ENCODE measurements around the gene CTCF. TPM values are rescaled to one million over a fixed set of nuclear protein-coding genes. Genes with fewer than 3 reads are reported as not detected.

The CTCF gene
- total and polyA plus RNA-seq, 10 of the 15 experiments (the other 5 are each of a cell fraction or from before 2014, with no cell fraction given) = 9.1 to 55.0 (median 41.8) TPM

GRCh38 chr16:67514382-67514828 lies 47.9 kb upstream of the CTCF start (continued):
- TF ChIP-seq EGR1 (IDR thresholded peaks at IDR 0.05; ENCODE audit: borderline replicate concordance in 1 of 2, low read depth in 2 of 2, low read length in 2 of 2) (no peak), ZBTB40 (IDR thresholded peaks at IDR 0.05; ENCODE audit: borderline replicate concordance) (no peak), RUNX3 (IDR thresholded peaks at IDR 0.05; ENCODE audit: low read length) (0 out of 2 replicates have a peak, but pooled peaks have one; percentile 22), CUX1 (IDR thresholded peaks at IDR 0.05; ENCODE audit: insufficient replicate concordance, low read depth, low read length) (peak; percentile 91), RAD51 (IDR thresholded peaks at IDR 0.05) (no peak), CHD4 (IDR thresholded peaks at IDR 0.05) (no peak), DPF2 (IDR thresholded peaks at IDR 0.05) (peak; percentile 57; the same call in 1 of the 2 replicates), FOS (IDR thresholded peaks at IDR 0.05; ENCODE audit: borderline replicate concordance, extremely low read depth, insufficient read length) (no peak), SREBF2 (IDR thresholded peaks at IDR 0.05; ENCODE audit: low read length) (no peak), RBBP5 (conservative IDR thresholded peaks at IDR 0.05) (no peak), CBX5 (IDR thresholded peaks at IDR 0.05; ENCODE audit: low read depth) (no peak), MAX (IDR thresholded peaks at IDR 0.05; ENCODE audit: low read depth, low read length) (no peak), RFX5 (IDR thresholded peaks at IDR 0.05; ENCODE audit: low read depth, low read length) (no peak), BHLHE40 (IDR thresholded peaks at IDR 0.05; ENCODE audit: borderline replicate concordance in 1 of 2, low read depth in 2 of 2, low read length in 1 of 2) (peak in 1 of 2 experiments; percentile 35; a peak in 1 of 4 replicates), IRF3 (IDR thresholded peaks at IDR 0.05) (no peak), ZNF207 (IDR thresholded peaks at IDR 0.05; ENCODE audit: borderline replicate concordance) (no peak), SMC3 (IDR thresholded peaks at IDR 0.05; ENCODE audit: borderline replicate concordance, low read length) (peak; percentile 87), SIN3A (IDR thresholded peaks at IDR 0.05; ENCODE audit: low read depth, low read length) (no peak), RAD21 (IDR thresholded peaks at IDR 0.05; ENCODE audit: insufficient read depth, low read depth, low read length) (peak; percentile 77), BACH1 (IDR thresholded peaks at IDR 0.05; ENCODE audit: borderline replicate concordance) (no peak), ZNF384 (IDR thresholded peaks at IDR 0.05; ENCODE audit: borderline replicate concordance, low read depth, low read length) (peak; percentile 91), IKZF2 (IDR thresholded peaks at IDR 0.05) (peak; percentile 60 to 62)
